Nephron (organoid): ENCODE results near the gene EEF1A1.
"Not testable (repeated sequence)": the region's sequence is repeated elsewhere in the genome, so short reads cannot be mapped to it uniquely, and the experiment has no call there.

Experiments
- H3K27ac Mint-ChIP-seq, 3 experiments: 2 replicates each; pipeline ENCODE4 v1.8.0; 2020; ENCODE audit warnings: mixed read lengths in 3 of 3, mild to moderate bottlenecking in 2 of 3, moderate library complexity in 1 of 3
- H3K27me3 Mint-ChIP-seq: 2 replicates; pipeline ENCODE4 v1.8.0; 2021; ENCODE audit warnings: low read depth, mild to moderate bottlenecking, moderate library complexity, mixed read lengths
- H3K36me3 Mint-ChIP-seq: 2 replicates; pipeline ENCODE4 v1.8.0; 2020; ENCODE audit warnings: low read depth, mixed read lengths
- H3K4me1 Mint-ChIP-seq: 2 replicates; pipeline ENCODE4 v1.8.0; 2020; ENCODE audit warnings: mixed read lengths
- H3K4me3 Mint-ChIP-seq, 3 experiments: 2 replicates each; pipeline ENCODE4 v1.8.0; 2020; ENCODE audit warnings: mild to moderate bottlenecking in 3 of 3, mixed read lengths in 3 of 3, moderate library complexity in 2 of 3
- H3K9me3 Mint-ChIP-seq: 2 replicates; pipeline ENCODE4 v1.8.0; 2020; ENCODE audit warnings: mixed read lengths
- TF ChIP-seq, protein P1 (sequence below), 3 experiments: fragments of 200-600 bp; sonication (generic); IDR thresholded peaks; one replicate each; pipeline ENCODE4 v1.5.0; 2021; ENCODE audit warnings: antibody characterized with exemption in 3 of 3; ENCODE audit not compliant: unreplicated experiment in 3 of 3

EEF1A1 gene

DNA sequence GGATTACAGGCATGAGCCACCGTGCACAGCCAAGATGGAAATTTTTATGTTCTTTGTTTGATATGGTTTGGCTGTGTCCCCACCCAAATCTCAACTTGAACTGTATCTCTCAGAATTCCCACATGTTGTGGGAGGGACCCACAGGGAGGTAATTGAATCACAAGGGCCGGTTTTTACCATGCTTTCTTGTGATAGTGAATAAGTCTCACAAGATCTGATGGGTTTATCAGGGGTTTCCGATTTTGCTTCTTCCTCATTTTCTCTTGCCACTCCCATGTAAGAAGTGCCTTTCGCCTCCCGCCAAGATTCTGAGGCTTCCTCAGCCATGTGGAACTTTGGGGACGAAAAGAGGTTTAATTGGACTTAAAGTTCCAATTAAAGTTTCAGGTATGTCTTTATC, 14.6 kb downstream of the EEF1A1 start:
- H3K36me3 Mint-ChIP-seq, result peaks cover 22% of the 10 kb centered on the region
- no peaks in the 10 kb centered on the region for H3K4me1 Mint-ChIP-seq
- no peaks in the 10 kb centered on the region for H3K9me3 Mint-ChIP-seq
- no peak overlapping the region for H3K4me3 Mint-ChIP-seq
- H3K27me3 Mint-ChIP-seq, result no peaks in the 10 kb centered on the region
- TF ChIP-seq, protein P1, sequence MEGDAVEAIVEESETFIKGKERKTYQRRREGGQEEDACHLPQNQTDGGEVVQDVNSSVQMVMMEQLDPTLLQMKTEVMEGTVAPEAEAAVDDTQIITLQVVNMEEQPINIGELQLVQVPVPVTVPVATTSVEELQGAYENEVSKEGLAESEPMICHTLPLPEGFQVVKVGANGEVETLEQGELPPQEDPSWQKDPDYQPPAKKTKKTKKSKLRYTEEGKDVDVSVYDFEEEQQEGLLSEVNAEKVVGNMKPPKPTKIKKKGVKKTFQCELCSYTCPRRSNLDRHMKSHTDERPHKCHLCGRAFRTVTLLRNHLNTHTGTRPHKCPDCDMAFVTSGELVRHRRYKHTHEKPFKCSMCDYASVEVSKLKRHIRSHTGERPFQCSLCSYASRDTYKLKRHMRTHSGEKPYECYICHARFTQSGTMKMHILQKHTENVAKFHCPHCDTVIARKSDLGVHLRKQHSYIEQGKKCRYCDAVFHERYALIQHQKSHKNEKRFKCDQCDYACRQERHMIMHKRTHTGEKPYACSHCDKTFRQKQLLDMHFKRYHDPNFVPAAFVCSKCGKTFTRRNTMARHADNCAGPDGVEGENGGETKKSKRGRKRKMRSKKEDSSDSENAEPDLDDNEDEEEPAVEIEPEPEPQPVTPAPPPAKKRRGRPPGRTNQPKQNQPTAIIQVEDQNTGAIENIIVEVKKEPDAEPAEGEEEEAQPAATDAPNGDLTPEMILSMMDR (IDR thresholded peaks at IDR 0.05; ENCODE audit: unreplicated experiment in 3 of 3), result no peak
- no peak overlapping the region for H3K27ac Mint-ChIP-seq

- H3K27me3 Mint-ChIP-seq, H3K4me1 Mint-ChIP-seq, H3K9me3 Mint-ChIP-seq, H3K4me3 Mint-ChIP-seq, H3K27ac Mint-ChIP-seq: not testable (repeated sequence)
- peaks cover 25% of the 10 kb centered on the region for H3K36me3 Mint-ChIP-seq
Observed at GRCh38 chr6:73505705-73506104, 15.1 kb downstream of the EEF1A1 start.

- Mint-ChIP-seq H3K4me3 (no peak overlapping the region), H3K27me3 (no peaks in the 10 kb centered on the region), H3K9me3 (no peaks in the 10 kb centered on the region), H3K4me1 (no peaks in the 10 kb centered on the region), H3K27ac (no peak overlapping the region), H3K36me3 (peaks cover 28% of the 10 kb centered on the region)
- TF ChIP-seq, protein P1 (IDR thresholded peaks at IDR 0.05; ENCODE audit: unreplicated experiment in 3 of 3), result no peak
Observed at GRCh38 chr6:73505142-73505541, 15.7 kb downstream of the EEF1A1 start.

DNA sequence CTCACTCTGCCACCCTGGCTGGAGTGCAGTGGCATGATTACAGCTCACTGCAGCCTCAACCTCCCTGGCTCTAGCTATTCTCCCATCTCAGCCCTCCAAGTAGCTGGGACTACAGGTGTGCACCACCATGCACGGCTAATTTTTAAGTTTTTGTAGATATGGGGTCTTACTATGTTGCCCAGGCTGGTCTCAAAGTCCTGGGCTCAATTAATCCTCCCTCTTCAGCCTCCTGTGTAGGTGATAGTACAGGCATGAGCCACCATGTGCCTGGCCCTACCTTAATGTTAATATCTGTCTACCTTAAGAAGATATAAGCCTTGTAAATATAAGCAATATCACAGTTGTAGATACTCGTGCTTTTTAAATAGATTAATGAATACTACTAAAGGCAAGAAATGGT, 16.7 kb downstream of the EEF1A1 start:
- Mint-ChIP-seq H3K36me3 (peaks cover 31% of the 10 kb centered on the region), H3K9me3 (no peaks in the 10 kb centered on the region), H3K4me3 (no peak overlapping the region), H3K4me1 (no peaks in the 10 kb centered on the region), H3K27me3 (no peaks in the 10 kb centered on the region), H3K27ac (no peak overlapping the region)
- TF ChIP-seq, protein P1 (IDR thresholded peaks at IDR 0.05; ENCODE audit: unreplicated experiment in 3 of 3), result no peak

DNA sequence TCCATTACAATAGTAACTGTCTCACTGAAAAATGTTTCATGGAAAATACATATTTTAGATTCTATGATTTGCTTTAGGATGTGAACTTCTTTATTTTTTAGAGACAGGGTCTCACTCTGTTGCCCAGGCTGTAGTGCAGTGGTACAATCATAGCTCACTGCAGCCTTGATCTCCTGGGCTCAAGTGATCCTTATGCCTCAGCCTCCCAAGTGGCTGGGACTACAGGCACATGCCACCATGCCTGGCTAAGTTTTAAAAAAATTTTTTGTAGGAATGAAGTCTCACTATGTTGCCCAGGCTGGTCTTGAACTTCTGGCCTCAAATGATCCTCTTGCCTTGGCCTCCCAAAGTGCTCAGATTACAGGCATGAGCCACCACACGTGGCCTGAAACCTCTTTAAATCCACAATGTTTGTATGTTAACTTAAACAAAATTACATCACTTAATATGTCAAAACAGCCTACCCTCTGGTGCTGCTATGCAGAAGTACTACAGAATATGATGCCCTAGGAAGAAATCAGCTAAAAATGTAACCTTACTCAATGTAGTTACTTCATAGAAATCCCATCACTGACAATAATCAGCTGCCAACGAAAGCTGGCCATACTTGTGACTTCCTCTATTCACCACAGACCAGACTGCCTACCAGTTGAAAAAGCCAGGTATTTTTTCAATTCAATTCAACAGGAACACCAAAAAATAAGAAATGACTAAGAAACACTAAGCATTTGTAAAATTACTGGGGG, 17.6 kb downstream of the EEF1A1 start:
- peaks cover 37% of the 10 kb centered on the region for H3K36me3 Mint-ChIP-seq
- no peaks in the 10 kb centered on the region for H3K4me1 Mint-ChIP-seq
- TF ChIP-seq, protein P1 (IDR thresholded peaks at IDR 0.05; ENCODE audit: unreplicated experiment in 3 of 3), result no peak
- no peaks in the 10 kb centered on the region for H3K27me3 Mint-ChIP-seq
- H3K4me3 Mint-ChIP-seq, result no peak overlapping the region
- H3K9me3 Mint-ChIP-seq, result no peaks in the 10 kb centered on the region
- no peak overlapping the region for H3K27ac Mint-ChIP-seq

GRCh38 chr6:73497915-73498314, 22.9 kb downstream of the EEF1A1 start:
- Mint-ChIP-seq H3K36me3 (peaks cover 44% of the 10 kb centered on the region), H3K4me1 (no peaks in the 10 kb centered on the region), H3K27me3 (no peaks in the 10 kb centered on the region), H3K27ac (no peak overlapping the region), H3K4me3 (no peak overlapping the region), H3K9me3 (no peaks in the 10 kb centered on the region)
- TF ChIP-seq, protein P1 (IDR thresholded peaks at IDR 0.05; ENCODE audit: unreplicated experiment in 3 of 3), result no peak
